HG02981 (cell line): ENCODE data around the gene OR6C1.
"Not testable (repeated sequence)": the region's sequence is repeated elsewhere in the genome, so short reads cannot be mapped to it uniquely, and the experiment has no call there.

Source experiments
- ATAC-seq: cut with Tn5 transposase; IDR thresholded peaks from one replicate; pipeline ENCODE4 v1.9.1; 2021; ENCODE audit warnings: mild to moderate bottlenecking, moderate library complexity; ENCODE audit not compliant: unreplicated experiment

The OR6C1 gene

GRCh38 chr12:55314043-55314442, at the start of gene OR6C1:
Gene OR6C1 (plus strand): TSS chr12:55314343. CDS start chr12:55320600, 6,257 bp downstream.
- ATAC-seq: no peak

- ATAC-seq: no peak
Observed at GRCh38 chr12:55280991-55281390, 33.2 kb upstream of the OR6C1 start.

GRCh38 chr12:55289999-55290398, 24.1 kb upstream of the OR6C1 start:
- ATAC-seq: no peak

DNA sequence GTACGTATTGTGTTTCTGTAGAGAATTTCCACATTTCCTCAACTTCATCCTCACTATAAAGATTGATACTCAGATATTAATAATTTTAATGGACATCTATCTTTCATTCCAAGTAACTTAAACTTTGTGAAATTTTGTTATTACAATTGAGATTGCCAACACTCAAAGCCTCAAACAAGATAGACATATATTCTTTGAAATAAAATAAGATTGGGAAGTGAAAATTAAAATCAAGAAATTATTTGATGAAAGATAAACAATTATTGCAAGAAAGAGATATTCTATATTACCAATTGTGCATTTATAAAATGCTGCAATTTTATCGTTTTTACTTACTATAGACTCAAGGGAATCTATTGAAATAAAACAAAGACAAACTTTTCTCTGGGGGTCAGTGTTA, 17.7 kb upstream of the OR6C1 start, which contains the start of gene OR6C6:
Gene OR6C6 (minus strand): TSS at position 101 of the 400 bp plus-strand sequence. CDS start 1,337 bp downstream, outside the sequence.
- ATAC-seq: no peak

DNA sequence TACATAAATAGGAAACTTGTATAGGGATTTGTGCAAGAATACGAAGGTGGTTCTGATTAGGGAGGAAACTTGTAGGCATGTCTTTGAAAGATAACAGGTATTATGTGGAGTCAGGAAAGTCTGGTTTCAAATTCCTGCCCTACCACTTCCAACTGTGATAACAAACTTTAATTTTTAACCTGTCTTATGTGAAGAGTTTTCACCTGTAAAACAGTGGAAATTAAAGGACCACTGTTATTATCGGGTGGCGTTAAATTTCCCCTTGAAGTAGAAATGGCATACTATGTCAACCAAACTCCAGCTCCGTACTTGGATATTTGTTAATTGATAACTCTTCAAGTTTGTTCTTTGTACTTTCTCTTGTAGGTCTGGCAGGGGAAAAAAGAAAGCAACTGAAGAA, 6.1 kb downstream of the OR6C1 start:
- ATAC-seq: no peak

DNA sequence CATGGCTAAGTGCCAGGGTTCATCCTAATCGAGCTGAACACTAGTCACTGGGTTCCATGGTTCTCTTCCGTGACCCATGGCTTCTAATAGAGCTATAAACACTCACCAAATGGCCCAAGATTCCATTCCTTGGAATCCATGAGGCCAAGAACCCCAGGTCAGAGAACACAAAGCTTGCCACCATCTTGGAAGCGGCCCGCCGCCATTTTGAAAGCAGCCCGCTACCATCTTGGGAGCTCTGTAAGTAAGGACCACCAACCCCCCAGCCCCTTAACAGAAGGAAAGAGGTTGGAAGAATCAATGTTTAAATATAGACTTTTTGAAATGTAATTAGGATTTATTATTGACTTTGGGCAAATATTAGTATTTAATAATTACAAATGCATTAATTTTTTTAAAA, 11.7 kb downstream of the OR6C1 start:
- not testable (repeated sequence) for ATAC-seq

DNA sequence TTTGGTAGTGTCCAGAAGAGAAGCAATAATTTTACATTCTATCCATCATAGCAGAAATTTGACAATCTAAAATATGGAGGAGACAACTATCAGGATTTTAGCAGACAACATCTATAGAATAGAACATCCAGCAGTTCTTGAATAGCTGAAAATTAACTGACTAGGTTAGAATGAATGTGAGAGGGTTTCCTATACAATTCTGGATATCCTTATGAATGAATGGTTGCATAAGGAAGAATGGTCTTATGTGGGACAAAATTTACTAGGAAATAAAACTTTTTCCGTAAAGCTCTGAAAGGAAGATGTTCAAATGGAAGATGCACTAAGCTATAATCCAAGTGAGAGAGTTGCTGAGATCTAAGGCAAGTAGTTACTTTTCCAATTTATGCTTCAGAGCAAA, 16.3 kb downstream of the OR6C1 start, which contains the start of gene OR6C3:
Gene OR6C3 (plus strand): TSS at position 301 of the 400 bp plus-strand sequence. CDS start 955 bp downstream, outside the sequence.
- ATAC-seq: no peak

- ATAC-seq: no peak
Observed at GRCh38 chr12:55336002-55336401, 21.9 kb downstream of the OR6C1 start.

- ATAC-seq: not testable (repeated sequence)
Observed at GRCh38 chr12:55355338-55355737, 41.2 kb downstream of the OR6C1 start.

GRCh38 chr12:55362675-55363074, 48.5 kb downstream of the OR6C1 start, which contains the start of gene OR6C75:
Gene OR6C75 (plus strand): TSS chr12:55362975. CDS start chr12:55365111, 2,136 bp downstream.
- no peak for ATAC-seq

DNA sequence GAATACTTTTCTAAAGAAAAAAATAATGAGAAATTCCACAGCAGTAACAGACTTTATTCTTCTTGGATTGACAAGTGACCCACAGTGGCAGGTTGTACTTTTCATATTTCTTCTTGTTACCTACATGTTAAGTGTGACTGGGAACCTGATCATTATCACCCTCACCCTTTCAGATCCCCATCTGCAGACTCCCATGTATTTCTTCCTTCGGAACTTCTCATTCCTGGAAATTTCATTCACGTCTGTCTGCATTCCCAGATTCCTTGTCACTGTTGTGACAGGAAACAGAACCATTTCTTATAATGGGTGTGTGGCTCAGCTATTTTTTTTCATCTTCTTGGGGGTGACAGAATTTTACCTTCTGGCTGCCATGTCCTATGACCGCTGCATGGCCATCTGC, 50.9 kb downstream of the OR6C1 start:
- no peak for ATAC-seq
